Measurements from ENCODE around the gene MPO.
A peak's percentile ranks its signal among the peaks of the same experiment; 100 is the strongest.

Gene MPO

DNA sequence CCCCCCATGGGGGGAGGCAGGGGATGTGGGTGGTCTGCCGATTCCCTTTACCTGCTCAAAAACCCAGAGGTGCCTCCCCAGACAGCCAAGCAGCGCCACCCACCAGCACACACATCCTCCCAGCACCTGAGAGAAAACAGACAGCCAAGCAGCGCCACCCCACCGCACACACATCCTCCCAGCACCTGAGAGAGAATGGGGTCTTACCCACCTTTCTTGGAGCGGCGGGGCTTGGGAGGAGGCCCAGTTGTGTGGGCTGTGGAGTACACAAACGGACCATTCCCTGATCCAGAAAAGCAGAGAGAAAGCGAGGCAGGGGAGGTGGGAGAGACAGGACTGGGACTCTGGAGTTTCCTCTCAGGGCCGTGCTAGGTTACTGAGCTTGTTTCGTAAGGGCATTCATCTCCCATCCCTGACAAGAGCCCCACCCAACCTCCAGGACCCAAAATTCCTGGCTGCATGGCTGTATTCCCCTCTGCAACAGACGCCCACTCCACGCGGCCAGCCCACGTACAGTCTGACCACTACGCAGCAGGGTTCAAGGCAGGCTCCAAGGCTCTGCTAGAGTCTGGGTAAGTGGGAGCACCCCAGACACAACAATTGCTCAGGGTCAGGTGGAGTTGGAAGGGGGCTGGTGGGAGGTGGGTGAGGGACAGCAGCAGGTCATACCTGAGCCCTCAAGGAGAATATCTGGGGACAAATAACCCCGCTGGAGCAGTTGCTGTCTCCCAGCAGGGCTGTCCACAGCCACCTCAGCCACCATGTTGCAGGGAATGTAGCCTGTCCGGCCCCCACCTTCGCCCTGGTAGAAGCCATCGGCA is 25.6 kb upstream of the MPO start:
- no peak for DNase-seq (ENCODE audit: low read depth)

DNA sequence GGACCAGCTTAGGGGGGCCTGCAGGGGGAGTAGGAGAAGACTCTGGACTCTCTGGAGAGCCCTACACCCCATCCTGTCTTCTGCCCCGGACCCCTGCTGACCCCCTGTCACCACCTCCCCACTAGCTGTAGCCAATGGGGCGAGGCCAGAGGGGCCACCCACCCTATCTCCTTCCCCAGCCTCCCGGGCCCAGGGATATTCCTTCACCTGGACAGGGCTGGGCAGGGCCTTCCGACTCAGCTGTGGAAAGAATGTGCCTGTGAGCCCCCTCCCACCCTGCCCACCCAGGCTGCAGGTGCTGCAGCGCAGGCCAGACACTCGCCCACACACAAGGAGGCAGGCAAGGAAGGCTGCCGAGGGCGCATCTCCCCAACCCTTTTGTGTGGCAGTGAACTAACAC is 24.9 kb upstream of the MPO start:
- no peak for DNase-seq (ENCODE audit: low read depth)

DNA sequence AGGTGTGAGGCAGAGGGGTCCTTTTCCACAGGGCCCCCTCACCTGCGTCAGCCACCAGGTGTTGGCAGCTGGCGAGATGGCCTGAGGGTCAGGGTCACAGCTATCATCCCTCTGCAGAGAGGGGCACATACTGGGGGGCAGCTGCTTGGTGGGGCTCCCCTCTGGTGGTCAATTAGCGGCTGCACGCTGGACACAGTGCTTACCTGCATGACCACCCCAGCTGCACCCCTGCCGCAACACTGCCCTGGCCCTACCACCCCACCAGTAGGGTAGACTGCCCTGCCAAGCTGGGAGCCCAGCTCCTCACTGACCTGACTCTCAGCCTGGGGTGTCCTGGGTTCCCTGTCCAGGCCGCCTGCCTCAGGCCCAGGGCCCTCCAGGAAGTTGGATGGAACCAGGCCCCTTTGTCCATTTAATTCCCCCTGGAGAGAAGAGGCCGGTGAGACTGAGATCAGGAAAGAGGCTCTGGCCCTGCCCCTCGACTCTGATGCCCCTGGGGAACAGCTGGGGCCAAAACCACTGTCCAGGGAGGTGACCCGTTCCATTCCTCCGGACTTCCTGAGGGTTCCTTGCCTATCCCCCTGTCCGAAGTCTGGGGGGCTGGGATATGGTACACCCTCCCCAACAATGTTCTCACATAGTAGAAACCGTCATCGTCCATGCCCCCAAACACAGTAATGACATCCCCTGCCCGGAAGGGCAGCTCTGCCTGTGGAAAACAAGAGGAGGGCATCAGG is 24.2 kb upstream of the MPO start:
- DNase-seq (ENCODE audit: low read depth) = no peak

DNA sequence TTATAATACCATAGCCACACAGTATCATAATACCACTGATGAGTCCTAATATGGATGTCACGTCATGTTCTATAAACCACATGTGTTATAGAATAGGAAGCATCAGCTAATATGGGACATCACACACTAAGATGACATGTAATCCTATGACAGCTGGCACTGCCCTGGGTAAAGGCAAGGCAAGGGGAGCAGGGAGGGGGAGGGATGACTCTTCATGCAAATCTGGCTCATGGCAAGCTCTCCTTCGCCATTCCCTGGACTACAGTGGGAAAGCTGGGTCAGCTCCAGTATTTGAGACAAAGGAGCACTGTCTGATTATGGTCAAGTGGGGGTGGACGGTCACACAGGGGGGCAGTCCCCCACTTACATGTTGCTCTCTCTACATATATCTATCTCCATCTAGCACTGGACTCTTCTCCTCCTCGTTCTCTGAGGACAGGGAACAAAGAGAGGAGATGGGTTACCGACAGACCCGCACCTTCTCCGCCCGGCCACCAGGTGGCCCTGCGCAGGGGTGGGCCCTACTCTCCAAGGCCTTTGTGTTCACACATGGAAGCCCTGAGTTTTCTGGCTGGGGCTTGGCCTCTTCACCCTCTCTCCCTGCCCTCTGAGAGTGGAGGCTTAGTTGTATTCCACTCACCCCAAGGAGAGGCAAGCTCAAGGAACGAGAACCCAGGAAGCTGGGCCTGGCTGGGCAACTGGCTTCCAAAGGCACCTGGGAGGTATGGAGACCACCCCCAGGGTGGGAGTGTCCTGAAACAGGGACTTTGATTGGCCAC is 23.4 kb upstream of the MPO start:
- DNase-seq (ENCODE audit: low read depth) = peak; percentile 38

DNA sequence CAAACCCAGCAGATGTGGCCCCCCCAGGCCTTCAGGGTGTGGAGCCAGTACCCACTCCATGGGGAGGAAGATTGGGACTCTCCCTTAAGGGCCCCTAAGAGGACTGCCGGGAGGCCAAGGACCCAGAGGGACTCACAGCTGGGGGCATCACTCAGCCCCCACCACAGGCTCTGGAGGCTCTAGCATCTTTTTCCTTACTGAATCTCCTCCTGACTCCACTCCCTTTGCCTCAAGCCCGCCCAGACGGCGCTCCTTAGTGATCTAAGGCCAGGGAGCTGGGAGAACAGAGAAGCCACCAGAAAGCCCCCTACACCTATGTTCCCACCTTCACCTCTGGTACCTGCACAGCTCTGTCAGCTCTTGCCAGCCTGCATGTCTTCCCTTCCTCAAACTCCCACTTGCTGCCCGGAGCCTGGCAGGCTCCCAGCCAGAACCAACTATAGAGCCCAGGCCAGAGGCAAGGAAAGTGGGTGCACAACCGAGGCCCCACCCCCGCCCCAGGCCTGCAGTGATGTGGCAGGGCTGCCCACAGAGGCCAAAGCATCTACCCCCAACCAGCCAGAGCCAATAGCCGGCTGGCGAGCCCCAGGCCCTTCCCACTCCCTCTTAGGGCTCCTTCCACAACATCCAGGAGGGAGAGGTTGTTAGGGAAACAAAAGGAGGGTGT is 22.3 kb upstream of the MPO start:
- no peak for DNase-seq (ENCODE audit: low read depth)

DNA sequence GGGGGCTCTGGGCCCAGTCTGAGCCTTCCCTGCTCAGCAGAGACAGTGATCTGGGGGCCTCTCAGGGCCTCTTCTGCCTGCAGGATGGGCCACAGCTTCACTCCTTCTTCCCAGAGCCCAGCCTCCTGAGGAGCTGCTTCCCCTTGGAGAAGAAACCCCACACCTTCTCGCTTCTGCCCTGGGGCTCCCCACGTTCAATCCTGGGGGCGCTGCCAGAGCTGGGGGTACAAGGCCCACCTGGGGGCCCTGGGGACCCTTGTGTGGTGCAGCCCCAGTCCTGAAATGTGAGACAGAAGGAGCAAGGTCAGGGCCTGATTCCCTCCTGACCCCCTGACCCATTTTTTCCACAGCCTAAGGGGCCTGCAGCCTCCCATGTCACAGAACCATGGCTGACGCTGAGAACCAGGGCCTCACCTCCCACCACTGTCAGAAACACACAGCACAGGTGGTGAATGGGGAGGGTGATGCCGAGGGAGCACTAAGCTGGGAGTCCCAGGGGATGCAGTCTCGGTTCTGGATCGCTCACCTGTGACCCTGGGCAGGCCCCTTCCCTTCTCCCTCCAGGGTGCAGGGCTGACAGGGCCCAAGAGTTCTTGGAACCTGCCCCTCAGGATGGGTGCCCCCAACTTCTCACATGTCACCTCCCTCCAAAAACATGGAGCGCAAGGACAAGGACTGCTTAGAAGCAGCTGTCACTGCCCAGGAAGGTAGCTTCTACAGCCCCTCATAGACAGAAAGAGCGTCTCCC is 21.6 kb upstream of the MPO start:
- DNase-seq (ENCODE audit: low read depth) = no peak

DNA sequence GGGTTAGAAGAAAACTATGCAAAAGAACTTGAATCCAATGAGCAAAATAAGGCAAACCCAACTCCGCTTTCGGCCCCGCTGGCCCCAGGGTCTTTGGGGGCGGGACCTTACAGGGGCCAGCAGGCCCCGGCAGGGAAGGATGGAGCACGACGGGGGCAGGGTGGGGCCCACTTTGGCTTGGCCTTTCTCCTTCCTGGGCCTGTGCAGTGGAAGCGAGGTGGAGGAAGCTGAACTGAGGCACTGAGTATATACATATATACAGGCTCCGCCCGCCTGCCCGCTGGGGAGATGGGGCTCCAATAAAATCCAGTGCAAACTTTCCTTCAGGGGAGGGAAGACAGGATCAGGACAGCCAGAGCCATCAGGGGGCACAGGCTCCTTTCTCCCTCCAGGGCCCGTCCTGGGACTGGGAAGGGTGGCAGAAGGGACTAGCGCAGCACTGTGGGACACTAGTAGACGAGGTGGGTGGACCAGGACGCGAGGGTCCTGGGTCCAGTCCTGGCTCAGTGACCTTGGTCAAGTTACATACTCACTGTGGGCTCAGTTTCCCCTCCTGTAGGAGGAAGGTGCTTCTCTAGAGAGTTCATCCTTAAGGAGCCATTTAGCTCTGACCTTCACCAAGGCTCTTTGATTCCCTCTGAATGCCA is 20.9 kb upstream of the MPO start:
- DNase-seq (ENCODE audit: low read depth) = no peak

DNA sequence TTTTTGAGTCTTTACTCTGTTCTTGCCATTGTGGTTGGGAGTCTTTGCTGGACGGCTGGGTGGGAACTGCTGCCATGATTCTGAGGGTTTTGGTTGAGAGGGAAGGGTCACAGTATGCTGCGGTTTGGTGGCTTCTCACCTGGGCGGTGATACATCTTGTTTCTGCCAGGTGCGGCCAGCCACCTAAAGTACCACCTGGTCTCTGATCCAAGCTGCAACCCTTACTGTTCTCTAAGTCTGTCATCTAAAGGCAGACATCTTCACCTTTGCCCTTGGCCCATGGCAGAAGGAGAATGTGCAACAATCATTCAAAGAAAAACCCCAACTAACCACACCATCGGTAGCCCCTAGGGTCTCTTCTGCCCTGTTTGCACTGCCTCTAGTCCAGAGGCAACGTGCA is 19.6 kb upstream of the MPO start:
- DNase-seq (ENCODE audit: low read depth) = no peak

DNA sequence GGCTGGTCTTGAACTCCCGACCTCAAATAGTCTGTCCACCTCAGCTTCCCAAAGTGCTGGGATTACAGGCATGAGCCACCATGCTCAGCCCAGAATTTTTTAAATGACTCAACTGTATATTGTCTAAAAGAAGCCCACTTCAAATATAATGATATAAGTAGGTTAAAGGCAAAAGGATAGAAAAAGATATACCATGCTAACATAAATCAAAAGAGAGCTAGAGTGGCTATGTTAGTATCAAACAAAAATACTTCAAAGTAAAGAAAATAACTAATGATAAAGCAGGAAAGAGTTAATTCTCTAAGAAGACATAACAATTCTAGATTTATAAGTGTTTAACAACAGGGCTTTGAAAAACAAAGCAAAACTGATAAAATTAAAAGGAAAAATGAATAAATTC is 13.3 kb upstream of the MPO start:
- no peak for DNase-seq (ENCODE audit: low read depth)

DNA sequence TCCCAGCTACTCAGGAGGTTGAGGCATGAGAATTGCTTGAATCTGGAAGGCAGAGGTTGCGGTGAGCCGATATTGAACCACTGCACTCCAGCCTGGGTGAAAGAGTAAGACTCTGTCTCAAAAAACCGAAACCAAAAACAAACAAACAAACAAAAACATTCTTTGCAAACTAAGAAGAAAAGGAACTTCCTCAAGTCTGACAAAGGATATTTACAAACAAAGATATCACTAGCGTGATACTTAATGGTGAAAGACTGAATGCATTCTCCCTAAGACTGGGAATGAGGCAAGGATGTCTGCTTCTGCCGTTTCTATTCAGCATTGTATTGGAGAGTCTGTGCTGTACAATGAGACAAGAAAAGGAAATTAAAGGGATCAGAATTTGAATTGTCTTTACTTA is 10.5 kb upstream of the MPO start:
- DNase-seq (ENCODE audit: low read depth) = no peak

DNA sequence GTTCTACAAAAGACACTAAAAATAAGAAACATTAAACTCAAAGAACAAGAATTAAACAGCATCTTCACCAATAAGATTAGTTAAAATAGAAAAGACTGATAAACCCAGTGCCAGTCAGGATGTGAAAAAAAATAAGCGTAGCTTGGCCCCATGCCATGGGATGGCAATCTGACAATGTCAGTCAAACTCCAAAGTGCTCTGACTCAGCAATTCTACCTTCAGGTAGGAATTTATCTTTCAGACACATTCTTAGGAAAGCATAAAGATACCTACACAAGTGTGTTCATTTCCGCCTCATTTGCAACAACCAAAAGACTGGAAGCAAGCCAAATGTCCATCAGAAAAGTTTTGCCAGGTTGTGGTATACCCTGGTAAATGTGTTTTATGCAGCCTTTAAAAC is 9.1 kb upstream of the MPO start:
- no peak for DNase-seq (ENCODE audit: low read depth)

DNA sequence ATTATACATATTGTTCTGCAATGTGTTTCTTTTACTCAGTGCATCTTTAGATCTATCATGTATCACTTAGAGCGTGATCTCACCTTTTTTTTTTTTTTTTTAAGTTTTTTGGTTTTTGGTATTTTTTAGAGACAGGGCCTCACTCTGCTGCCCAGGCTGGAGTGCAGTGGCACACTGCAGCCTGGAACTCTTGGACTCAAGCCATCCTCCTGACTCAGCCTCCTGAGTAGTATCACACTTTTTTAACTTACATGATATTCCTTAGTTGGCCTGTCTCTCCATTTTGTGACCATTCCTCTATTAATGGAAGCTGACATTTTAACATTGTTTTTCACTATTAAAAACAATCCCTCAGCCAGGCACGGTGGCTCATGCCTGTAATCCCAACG is 4.7 kb upstream of the MPO start:
- DNase-seq (ENCODE audit: low read depth) = no peak

DNA sequence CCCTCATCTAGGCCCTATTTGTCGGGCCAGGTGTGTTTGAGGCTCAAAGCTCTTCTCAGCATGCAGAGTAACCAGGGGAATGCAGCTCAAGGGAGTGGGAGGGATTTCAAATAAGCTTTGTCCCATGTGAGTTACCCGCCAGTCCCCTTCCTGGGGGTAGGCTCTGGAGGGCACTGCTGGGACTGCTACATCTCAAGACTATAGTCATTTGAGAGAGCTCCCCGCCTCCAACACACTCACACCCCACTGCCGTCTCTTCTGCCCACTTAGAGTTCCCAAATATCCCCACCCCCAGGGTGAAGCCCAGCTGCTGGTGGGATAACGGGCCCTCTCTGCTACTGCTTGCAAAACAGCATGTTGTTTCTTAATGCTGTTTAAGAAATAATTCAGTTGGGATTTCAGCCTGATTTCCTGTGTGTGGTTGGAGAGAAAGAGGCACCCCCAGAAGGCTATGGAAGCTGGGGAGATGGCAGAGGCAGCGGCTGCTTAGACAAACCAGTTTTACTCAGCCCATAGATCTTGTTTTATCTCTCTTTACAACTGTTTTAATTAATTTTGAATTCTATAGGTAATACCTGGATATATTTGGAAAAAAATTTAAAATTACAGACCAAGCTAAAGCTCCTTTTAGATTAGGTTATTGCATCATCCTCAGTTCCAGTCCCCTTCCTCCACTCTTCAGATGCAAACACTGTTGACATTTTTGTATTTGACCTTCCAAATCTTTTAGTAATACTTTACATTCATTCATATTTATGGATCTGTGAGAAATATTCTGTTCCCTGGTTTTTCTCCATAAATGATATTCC is 4.1 kb upstream of the MPO start:
- no peak for DNase-seq (ENCODE audit: low read depth)

DNA sequence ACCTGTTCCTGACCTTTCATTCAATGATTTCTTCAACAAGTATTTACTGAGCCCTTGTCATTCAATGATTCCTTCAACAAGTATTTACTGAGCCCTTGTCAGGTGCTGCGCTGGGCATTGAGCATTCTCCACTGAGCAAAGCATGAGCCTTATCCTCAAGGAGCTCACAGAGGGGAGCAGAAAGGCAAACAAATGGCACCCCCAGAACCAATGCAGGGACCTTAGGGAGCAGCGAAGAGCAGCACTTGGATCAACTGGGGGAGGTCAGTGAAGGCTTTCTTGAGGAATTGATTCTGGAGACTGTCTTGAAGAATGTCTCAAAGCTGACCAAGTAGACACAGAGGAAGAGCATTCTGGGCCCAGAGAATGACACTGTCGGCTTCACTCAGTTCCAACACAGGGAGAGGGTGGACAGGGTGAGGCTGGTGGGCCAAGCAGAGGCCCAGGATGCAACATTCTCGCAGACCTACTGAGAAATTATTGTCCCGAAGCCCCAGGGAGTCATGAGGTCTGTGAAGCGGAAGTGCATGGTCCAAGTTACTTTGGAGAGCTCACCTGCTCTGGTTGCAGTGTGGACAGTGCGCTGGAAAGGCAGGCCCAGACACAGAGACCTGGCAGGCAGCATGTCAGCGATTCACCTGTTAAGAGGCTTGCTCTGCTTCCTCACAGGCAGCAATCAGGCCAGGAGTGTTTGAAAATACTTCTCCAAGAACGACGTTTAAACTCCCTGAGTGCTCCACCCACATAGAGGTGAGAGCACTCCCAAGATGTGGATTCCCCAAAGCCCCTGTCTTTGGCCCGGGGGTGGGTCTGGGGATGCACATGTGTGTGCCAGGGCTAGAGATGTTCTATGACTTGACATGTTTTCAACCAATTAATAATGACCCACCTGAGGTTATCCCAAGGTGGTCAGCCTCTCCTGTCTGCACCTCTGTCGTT is 3.2 kb upstream of the MPO start:
- DNase-seq (ENCODE audit: low read depth) = no peak

DNA sequence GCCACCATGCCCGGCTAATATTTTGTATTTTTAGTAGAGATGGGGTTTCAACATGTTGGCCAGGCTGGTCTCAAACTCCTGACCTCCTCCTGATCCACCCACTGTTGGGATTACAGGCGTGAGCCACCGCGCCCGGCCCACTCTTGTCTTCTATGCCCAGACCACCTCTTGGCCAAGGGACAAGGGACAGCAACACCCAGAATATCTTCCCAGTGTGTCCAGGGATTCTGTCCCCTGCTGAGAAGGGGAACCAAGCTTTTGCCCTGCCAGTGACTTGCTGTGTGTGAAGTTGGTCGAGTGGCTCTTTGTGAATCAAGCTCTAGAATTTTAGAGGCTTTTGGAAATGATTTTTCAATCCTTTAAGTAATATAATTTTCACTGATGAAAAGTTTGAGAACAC is 1.7 kb upstream of the MPO start:
- no peak for DNase-seq (ENCODE audit: low read depth)

DNA sequence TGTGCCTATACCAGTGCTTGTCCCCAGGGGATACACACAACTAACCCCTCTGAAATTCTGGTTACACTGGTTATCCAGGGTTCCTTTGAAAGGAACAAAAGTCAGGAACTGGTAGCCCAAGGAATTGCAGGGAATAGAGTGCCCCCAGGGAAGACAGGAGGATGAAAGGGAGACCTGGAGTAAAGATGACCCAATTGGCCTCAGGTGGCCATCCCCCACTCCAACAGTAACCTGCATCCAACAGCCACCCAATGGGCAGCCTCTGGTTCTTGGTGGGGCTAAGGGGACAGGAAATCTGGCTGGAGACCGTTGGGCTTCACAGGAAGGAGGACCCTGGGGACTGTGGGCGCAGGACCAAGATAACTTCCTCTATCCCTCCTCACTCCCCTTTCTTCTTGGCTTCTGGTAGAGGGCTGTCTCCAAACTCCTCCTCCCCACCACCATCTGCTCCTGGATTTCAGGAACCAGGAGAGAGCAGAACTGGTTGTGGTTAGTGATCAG is 826 bp upstream of the MPO start:
- DNase-seq (ENCODE audit: low read depth) = no peak

DNA sequence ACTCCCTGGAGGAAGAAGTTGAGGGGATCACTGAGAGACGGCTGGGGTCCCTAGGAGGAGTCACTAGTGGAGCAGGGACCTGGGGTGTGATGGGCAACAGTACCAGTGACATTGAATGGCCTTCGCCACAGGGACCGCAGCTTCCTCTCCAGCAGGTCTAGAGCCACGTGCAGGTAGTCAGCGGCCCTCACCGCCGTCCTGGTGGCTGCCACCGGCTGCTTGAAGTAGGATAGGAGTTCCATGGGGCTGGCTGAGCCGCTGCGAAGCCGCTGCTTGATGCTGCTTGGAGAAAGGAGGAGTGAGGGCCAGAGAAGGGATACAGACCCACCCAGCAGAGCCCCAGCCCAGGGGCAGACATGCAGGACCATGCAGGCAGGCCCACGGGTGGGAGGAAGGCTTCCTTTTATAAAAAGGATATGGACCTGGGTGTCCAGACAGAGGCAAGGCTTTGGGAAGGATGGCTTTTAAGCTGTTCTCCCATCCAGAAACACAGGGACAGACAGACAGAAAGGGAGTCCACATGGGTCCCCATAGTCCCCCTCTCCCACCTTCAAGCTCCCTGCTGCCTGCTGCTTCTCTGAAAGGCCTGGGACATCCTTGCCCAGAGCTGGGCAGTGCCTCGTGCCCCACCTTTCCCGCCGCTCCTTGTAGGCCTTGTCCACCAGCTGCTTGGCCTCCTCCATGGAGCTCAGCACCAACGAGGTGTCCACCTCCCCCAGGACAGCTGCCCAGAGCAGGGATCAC is 827 bp downstream of the MPO start:
- DNase-seq (ENCODE audit: low read depth) = no peak

DNA sequence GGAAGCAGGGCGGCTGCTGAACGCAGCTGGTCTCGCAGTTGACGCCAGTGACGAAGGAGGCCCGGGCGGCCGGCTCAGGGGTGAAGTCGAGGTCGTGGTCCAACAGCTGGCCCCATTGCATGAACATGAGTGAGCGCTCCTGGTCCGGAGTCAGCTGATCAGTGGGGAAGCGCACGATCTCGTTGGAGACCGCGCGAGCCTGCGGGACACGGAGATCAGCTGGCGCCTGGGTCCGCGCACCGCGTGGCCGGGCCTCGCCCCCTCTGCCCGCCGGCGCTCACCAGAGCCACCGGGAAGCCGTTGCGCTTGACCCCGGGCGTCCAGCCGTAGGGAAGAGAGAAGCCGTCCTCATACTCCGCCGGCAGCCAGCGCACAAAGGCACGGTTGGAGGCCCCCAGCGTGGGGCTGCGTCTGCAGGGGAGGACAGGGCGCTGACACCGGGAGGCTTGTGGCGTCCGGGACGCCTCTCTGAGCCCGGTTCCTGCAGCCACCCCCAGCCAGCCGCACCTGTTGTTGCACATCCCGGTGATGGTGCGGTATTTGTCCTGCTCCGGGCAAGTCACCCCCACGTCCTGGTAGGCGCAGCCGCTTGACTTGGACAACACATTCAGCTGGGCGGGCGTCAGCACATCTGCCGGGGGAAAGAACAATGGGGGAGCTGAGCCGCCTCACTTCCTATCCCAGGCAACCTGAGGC is 1.6 kb downstream of the MPO start:
- DNase-seq (ENCODE audit: low read depth) = no peak

All from activated T-helper 1 cell treated with Interleukin-2 at 50 U/mL for 16 hours (primary cell).